Measurements from ENCODE around the gene LDHAL6A. TPM values are rescaled to one million over a fixed set of nuclear protein-coding genes. Genes with fewer than 3 reads are reported as not detected.
"Not testable (repeated sequence)": the region's sequence is repeated elsewhere in the genome, so short reads cannot be mapped to it uniquely, and the experiment has no call there.

The LDHAL6A gene
- not detected in 2 replicates for total RNA-seq (2022)
- percentile 4 among the genes with signal in this experiment for Bru-seq, nascent RNA
- BruChase-seq, experiment 1, labeled RNA remaining after a 6-hour chase, result percentile 15 among the genes with signal in this experiment
- BruChase-seq, experiment 2, labeled RNA remaining after a 2-hour chase, result percentile 11 among the genes with signal in this experiment
- long read RNA-seq, partial matches to known transcripts, result 0 of 1 reads
- long read RNA-seq, other reads (novel, unspliced or antisense), result 1 of 1 reads

DNA sequence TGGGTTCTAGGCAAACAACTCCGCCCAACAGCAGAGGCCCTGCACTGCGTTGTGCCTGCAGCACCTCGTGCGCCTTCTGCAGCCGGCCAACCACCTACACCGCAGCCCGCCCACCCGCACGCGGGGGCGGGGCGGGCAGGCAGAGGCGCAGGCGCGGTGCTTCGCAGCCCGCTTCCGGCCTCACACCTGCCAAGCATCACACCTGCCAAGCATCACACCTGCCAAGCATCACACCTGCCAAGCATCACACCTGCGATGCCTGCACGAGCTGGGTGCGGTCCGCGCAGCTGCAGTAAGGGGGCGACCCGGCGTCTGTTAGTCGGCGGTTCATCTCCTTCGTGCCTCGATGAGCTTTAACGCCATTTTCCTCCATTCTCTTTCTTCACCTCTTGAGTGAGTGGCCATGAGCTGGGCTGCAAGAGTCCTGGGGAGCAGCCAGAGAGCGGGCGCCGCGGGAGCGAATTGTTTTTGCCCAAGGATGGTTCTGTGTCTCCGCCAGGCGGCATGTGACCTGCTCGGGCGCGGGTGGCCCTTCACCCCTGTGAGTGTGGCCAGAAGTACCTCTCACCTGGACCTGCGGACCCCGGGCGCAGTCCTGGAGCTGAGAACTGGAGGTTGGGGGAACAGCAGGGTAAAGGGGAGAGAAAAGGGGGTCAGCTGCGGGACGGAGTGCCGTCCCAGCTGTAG, at the start of gene LDHAL6A:
TSS of gene LDHAL6A (plus strand) at position 171 of the 687 bp plus-strand sequence. CDS start 825 bp downstream, outside the sequence.
- no peaks in the 10 kb centered on the region for H3K27me3 Mint-ChIP-seq (ENCODE audit: unreplicated experiment)
- BruUV-seq (replicated peaks), result no TSS peak
- H3K27ac Mint-ChIP-seq (ENCODE audit: unreplicated experiment), result no peak within 1 kb of the TSS
- H3K9me3 Mint-ChIP-seq (ENCODE audit: low read depth, unreplicated experiment), result no peaks in the 10 kb centered on the region
- H3K4me1 Mint-ChIP-seq (ENCODE audit: low read depth, unreplicated experiment), result peaks cover 9% of the 10 kb centered on the region
- H3K36me3 Mint-ChIP-seq (ENCODE audit: insufficient read depth, unreplicated experiment), result no peaks in the 10 kb centered on the region
- intact Hi-C loops (cut with micrococcal nuclease; ENCODE audit: unreplicated experiment), result no loop called here
- no peak within 1 kb of the TSS for H3K4me3 Mint-ChIP-seq (ENCODE audit: low read depth, unreplicated experiment)
- CTCF ChIA-PET, result no interaction called here
- TF ChIP-seq, protein P1, sequence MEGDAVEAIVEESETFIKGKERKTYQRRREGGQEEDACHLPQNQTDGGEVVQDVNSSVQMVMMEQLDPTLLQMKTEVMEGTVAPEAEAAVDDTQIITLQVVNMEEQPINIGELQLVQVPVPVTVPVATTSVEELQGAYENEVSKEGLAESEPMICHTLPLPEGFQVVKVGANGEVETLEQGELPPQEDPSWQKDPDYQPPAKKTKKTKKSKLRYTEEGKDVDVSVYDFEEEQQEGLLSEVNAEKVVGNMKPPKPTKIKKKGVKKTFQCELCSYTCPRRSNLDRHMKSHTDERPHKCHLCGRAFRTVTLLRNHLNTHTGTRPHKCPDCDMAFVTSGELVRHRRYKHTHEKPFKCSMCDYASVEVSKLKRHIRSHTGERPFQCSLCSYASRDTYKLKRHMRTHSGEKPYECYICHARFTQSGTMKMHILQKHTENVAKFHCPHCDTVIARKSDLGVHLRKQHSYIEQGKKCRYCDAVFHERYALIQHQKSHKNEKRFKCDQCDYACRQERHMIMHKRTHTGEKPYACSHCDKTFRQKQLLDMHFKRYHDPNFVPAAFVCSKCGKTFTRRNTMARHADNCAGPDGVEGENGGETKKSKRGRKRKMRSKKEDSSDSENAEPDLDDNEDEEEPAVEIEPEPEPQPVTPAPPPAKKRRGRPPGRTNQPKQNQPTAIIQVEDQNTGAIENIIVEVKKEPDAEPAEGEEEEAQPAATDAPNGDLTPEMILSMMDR (IDR thresholded peaks at IDR 0.05; ENCODE audit: unreplicated experiment), result no peak
- DNase-seq, result no peak

DNA sequence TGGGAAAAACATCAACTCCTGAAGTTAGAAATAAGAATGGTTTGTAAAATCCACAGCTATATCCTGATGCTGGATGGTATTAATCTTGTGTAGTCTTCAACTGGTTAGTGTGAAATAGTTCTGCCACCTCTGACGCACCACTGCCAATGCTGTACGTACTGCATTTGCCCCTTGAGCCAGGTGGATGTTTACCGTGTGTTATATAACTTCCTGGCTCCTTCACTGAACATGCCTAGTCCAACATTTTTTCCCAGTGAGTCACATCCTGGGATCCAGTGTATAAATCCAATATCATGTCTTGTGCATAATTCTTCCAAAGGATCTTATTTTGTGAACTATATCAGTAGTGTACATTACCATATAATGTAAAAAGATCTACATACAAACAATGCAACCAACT, 48.3 kb upstream of the LDHAL6A start:
- H3K27me3 Mint-ChIP-seq (ENCODE audit: unreplicated experiment); intact Hi-C loops (cut with micrococcal nuclease; ENCODE audit: unreplicated experiment); H3K4me3 Mint-ChIP-seq (ENCODE audit: low read depth, unreplicated experiment); H3K9me3 Mint-ChIP-seq (ENCODE audit: low read depth, unreplicated experiment); DNase-seq; CTCF ChIA-PET: not testable (repeated sequence)
- peaks cover 23% of the 10 kb centered on the region for H3K4me1 Mint-ChIP-seq (ENCODE audit: low read depth, unreplicated experiment)
- BruUV-seq (replicated peaks), result TSS peak; percentile 93
- H3K36me3 Mint-ChIP-seq (ENCODE audit: insufficient read depth, unreplicated experiment), result peaks cover 62% of the 10 kb centered on the region
- peak overlapping the region; percentile 75 for H3K27ac Mint-ChIP-seq (ENCODE audit: unreplicated experiment)

DNA sequence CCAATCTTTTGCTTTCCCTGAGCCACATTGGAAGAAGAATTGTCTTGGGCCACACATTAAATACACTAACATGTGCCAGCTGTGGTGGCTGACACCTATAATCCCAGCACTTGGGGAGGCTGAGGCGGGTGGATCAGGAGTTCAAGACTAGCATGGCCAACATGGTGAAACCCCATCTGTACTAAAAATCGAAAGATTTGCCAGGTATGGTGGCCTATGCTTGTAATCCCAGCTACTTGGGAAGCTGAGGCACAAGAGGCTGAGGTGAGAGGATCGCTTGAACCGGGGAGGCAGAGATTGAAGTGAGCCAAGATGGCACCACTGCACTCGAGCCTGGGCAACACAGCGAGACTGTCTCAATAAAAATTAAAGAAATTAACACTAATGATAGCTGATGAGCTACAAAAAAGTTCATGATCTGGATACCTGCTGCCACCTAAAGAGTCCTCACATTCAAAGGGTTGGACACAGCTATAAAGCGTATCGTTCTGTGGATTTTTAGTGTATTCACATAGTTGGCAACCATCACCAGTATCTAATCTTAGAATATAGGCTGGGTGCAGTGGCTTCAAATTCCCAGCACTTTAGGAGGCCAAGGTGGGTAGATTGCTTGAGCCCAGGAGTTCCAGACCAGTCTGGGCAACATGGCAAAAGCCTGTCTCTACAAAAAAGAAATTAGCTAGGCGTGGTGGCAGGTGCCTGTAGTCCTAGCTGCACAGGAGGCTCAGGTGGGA, 46.9 kb upstream of the LDHAL6A start:
- Mint-ChIP-seq H3K9me3 (ENCODE audit: low read depth, unreplicated experiment) (peaks cover 3% of the 10 kb centered on the region), H3K27me3 (ENCODE audit: unreplicated experiment) (no peaks in the 10 kb centered on the region), H3K4me3 (ENCODE audit: low read depth, unreplicated experiment) (no peak overlapping the region), H3K27ac (ENCODE audit: unreplicated experiment) (no peak overlapping the region), H3K36me3 (ENCODE audit: insufficient read depth, unreplicated experiment) (peaks cover 49% of the 10 kb centered on the region), H3K4me1 (ENCODE audit: low read depth, unreplicated experiment) (peaks cover 23% of the 10 kb centered on the region)
- no peak for DNase-seq
- TF ChIP-seq, protein P1 (IDR thresholded peaks at IDR 0.05; ENCODE audit: unreplicated experiment), result no peak
- BruUV-seq (replicated peaks), result no TSS peak
- CTCF ChIA-PET, result interaction anchor here (2.4 kb wide), 1 partner anchor 13 kb away, joined by 8 read pairs; no protein-coding TSS in a partner anchor
- intact Hi-C loops (cut with micrococcal nuclease; ENCODE audit: unreplicated experiment), result no loop called here

DNA sequence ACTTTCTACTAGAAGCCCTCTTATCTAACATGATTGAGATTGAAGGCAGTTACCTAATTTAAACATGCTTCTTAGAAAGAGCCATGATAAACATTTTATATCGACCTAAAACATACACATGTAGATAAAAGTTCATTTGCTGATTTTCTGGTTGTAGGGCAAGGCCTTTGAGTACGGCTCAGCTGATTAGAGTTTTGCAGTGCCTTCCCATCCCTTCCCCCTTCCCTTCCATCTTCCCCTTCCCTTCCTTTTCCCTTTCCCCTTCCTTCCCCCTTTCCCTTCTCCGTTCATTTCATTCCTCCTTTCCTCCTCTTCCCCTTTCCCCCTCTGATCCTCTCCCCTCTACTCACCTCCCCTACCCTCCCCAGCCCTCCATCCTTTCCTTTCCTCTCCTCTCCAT, 39.2 kb upstream of the LDHAL6A start:
- Mint-ChIP-seq H3K27me3 (ENCODE audit: unreplicated experiment) (no peaks in the 10 kb centered on the region), H3K27ac (ENCODE audit: unreplicated experiment) (no peak overlapping the region), H3K36me3 (ENCODE audit: insufficient read depth, unreplicated experiment) (peaks cover 7% of the 10 kb centered on the region), H3K4me1 (ENCODE audit: low read depth, unreplicated experiment) (peaks cover 21% of the 10 kb centered on the region), H3K9me3 (ENCODE audit: low read depth, unreplicated experiment) (no peaks in the 10 kb centered on the region), H3K4me3 (ENCODE audit: low read depth, unreplicated experiment) (no peak overlapping the region)
- intact Hi-C loops (cut with micrococcal nuclease; ENCODE audit: unreplicated experiment), result no loop called here
- CTCF ChIA-PET, result no interaction called here
- no TSS peak for BruUV-seq (replicated peaks)
- TF ChIP-seq, protein P1 (IDR thresholded peaks at IDR 0.05; ENCODE audit: unreplicated experiment), result no peak
- DNase-seq, result no peak
